RCC 7860 (cell line): ENCODE data around the gene FRAT1.

ENCODE experiments used
- DNase-seq: peaks from one replicate; pipeline ENCODE4 v3.0.0-alpha.2; 2015; ENCODE audit warnings: low spot score
- FAIRE-seq: peaks from 2 replicates; lab custom pipeline; 2012; peaks lifted over from hg19 to GRCh38; lab: Jason Lieb, UNC

Gene FRAT1

GRCh38 chr10:97307866-97308780 is 10.9 kb upstream of the FRAT1 start:
- no peak for FAIRE-seq

DNA sequence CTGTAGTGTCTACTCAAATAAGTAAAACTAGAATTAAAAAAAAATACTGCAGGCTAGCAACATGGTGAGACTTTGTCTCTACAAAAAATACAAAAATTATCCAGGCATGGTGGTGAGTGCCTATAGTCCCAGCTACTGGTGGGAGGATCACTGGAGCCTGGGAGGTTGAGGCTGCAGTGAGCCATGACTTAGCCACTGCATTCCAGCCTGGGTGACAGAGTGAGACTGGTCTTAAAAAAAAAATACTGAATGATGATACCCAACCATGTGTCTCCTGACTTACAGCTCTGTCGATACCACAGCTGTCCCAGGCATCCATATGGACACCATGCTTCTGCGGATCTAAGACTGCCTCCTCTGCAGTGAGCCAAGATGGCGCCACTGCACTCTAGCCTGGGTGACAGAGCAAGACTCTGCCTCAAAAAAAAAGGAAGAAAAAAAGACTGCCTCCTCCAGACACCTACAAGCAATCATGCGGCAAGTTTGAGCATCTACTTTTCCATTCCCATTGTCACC is 7.9 kb upstream of the FRAT1 start:
- DNase-seq: no peak
- no peak for FAIRE-seq

More at GRCh38 chr10:97307866-97308780, 10.9 kb upstream of the FRAT1 start:
- DNase-seq: no peak

DNA sequence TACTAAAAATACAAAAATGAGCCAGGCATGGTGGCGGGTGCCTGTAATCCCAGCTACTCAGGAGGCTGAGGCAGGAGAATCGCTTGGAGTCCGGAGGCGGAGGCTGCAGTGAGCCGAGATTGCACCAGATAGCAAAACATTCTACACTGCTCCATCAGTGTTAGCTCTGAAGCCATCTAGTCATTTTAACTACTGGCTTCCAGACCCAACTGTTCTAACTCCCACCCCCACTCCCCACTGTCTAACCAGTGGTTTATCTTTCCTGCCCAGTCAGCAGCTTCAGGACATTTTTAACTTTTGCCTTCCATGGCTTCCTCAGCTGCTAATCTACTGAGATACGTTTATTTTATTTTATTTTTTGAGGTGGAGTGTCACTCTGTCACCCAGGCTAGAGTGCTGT is 6.2 kb upstream of the FRAT1 start:
- no peak for DNase-seq
- FAIRE-seq: no peak

- FAIRE-seq: no peak
- no peak for DNase-seq
Observed at GRCh38 chr10:97314671-97315070, 4.4 kb upstream of the FRAT1 start.

- no peak for DNase-seq
Observed at GRCh38 chr10:97319671-97320479, 804 bp downstream of the FRAT1 start.

DNA sequence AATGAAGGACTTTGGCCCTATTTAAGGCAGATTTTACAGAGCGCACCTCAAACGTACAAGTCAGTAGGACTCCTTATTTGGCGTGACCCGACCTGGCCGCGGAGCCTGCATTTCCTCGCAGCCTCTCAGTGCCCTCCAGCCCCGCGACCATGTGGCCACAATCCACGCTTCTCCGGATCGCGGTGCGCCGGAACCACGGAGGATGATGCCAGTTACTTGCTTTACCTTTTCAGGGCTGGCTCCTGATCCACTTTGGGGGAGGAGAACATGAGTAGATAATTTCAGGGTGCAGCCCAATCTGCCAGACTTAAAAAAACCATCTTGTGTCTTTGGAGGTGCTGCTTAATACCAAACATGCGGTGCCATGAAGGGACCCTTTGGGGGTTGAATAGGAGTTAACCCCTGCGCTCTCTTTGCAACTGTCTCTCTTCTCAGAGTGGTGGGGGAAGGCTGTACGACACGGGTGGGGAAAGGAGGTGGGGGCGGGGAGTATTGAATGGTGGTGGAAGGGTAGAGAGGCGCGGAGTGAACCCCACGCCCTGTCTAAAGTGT is 1.5 kb downstream of the FRAT1 start:
- no peak for DNase-seq
- no peak for FAIRE-seq

More at GRCh38 chr10:97319671-97320479, 804 bp downstream of the FRAT1 start:
- FAIRE-seq: no peak

GRCh38 chr10:97321032-97321803 is 2.1 kb downstream of the FRAT1 start:
- FAIRE-seq (no peak), DNase-seq (no peak)

DNA sequence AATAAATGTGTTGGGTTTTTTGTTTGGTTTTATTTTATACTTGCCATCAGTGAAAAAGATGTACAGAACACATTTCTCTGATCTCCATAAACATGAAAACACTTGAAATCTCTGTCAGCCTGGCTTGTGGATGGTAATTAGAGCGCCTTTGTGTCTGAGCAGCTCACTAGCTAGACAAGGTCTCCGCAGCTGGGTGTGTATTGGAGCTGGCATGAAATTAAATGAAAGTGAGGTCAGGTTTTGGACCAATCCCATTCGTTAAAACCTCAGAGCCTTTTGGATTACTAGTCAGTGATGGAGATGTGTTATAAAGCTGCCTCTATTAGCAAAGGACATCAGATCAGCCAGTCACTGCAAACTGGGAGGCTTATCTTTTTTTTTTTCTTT is 2.7 kb downstream of the FRAT1 start:
- DNase-seq: no peak
- FAIRE-seq: no peak

- DNase-seq: no peak
- FAIRE-seq: no peak
Observed at GRCh38 chr10:97323501-97323900, 4.4 kb downstream of the FRAT1 start.

DNA sequence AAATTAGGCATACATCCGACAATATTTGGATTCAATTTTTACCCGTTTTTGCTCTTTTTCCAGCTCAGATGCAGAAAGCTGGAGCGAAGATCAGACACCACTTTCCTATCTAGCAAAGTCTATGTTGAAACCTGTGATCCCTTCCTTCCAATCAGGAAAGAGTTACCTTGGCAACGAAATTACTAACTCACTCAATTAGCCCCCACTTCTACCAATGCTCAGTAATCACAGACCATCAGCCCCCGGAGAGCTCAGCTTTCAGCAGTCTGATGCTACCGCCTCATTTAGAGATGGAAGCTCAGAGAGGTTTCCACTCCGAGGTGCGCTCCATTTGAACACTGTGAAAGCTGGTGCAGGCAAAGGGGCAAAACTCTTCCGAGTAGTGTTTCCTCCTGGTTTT is 6.7 kb downstream of the FRAT1 start:
- DNase-seq (no peak), FAIRE-seq (no peak)

GRCh38 chr10:97327348-97328294 is 8.6 kb downstream of the FRAT1 start:
- DNase-seq: no peak
- FAIRE-seq: no peak

DNA sequence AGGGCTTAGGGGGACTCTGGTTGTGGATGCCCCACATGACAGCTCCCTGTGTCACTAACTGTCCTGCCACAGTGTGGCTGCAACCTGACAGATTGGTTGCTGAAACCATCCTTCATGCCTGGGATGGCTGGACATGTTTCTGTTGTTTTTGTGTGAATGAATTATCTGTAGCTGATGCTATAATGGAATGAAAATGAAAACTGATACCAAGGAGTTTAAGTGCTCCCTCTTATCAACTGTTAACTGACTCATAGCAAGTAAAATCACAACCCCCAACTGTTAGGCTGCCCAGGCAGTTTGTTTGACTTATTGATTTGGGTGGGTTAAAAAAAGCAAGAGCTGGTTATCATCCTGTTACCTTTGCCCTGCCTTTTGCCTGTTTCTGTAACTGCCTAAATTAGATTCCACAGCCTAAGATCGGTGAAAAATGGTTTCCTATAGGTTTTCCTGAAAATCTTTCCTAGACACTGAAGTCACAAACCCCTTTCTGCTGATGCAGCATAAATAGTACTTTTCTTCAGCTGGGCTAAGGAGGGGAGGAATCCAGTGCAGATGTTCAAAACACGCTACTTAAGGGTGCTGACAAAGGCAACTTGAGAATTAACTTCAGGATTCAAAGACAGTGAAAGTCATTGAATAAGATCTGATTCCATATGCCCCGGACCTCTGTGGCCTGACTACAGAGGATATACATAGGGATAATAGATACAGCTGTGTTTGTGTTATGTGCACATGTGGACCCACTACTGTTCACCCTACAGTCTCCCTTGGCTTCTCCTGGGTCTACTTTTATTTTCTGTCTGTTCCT is 9.8 kb downstream of the FRAT1 start:
- DNase-seq (no peak), FAIRE-seq (no peak)

DNA sequence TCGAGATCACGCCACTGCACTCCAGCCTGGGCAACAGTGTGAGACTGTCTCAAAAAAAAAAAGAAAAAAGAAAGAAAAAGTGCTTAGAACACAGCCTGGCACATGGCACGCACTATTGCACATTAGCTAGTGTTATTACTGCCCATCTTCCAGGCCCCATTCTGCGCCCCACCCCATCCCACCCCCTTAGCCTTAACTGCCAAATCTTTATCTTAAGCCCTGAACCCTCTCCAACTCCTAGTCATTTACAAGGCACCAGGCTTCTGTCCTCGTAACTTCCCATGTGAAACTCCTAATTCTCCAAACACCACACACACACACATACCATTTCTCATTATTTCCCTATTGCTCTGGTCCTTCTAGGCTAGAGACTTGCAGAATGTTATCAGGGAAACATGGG is 10.7 kb downstream of the FRAT1 start:
- FAIRE-seq (no peak), DNase-seq (no peak)

DNA sequence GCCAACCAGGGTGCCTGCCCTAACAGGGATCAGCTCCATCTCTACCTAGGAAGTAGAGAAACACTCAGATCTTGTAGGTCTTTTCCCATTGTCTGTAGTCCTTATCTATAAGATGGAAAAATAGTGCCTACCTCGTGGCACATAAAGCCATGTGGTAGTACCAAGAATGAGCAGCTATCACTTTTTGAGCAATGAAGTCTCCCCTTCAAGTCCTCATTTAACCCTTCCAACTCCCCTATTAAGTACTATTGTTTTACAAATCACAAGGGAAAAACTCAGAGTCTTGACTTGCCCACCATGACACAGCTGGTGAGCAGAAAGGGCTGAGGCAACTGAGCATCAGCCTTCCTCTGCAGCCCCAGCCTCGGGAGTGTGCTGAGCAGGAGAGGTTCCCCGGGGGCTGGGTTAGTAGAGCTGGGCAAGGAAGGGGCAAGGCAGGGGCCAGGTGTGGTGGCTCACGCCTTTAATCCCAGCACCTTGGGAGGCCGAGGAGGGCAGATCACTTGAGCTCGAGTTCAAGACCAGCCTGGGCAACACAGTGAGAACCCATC is 12.2 kb downstream of the FRAT1 start:
- FAIRE-seq (no peak), DNase-seq (no peak)

GRCh38 chr10:97332591-97333350 is 13.7 kb downstream of the FRAT1 start:
- no peak for FAIRE-seq
- peak; percentile 61 for DNase-seq

- no peak for FAIRE-seq
Observed at GRCh38 chr10:97333351-97333600, 14.2 kb downstream of the FRAT1 start.

GRCh38 chr10:97333601-97334369 is 14.7 kb downstream of the FRAT1 start:
- FAIRE-seq (no peak), DNase-seq (peak; percentile 29)

More at GRCh38 chr10:97333351-97333600, 14.2 kb downstream of the FRAT1 start:
- DNase-seq: peak; percentile 13
